ENCODE results near the gene C1QTNF5.

The C1QTNF5 gene

DNA sequence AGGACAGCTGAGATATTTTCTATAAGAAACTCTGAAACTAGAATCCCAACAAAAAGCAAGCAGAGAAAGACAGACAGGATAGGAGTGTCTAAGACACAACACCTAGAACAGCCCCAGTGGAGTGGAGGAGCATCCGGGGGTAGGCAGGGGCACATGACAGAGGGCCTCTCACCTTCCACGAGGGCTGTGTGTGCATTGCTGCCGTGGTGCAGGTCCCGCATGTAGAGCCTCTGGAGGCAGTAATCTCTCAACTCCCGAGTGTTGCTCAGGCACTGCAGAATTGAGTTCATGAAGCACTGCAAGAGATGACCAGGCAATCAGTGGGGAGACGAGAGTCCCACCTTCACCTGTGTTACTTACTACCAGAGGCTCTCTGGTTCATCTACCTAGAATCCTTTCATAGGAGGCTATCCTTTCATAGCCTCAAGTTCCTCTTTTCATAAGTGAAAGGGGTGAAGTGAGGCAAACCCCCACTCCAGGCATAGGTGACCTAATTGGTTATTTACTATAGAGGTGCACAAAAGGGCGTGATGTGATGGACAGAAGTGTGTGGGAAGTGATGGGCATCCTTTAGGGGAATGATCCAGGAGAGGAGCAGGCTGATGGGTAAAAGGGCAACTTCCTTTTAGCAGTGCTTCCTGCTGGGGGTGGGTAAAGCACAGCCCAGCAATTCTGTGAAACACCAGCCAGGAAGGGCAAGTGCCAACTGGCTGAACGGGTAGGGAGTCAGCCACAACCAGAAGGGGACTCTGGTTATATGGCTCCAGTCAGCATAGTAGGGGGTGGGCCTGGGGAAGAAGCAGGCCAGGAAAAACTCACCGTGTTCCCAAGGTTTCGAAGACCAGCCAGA, 18.9 kb upstream of the C1QTNF5 start:
- no peak for DNase-seq

DNA sequence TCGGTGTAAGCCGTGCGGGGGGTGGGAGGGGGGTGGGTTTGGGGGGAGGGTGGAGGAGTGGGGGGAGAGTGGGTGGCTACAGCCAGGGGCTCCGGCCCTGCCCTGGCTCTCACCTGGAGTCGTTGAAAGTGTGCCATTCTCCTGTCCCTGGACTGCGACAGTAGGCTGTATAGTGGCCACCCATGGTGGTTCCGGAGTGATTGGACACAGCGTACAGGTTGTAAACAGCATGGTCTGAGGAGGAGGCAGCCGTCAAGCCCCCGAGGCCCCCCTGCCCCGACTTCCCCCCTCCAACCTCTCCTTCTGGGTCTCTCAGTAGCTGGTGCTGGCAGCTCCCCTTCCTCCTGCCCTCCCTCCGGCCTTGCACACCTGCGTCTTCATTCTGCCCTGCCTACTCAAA, 16.4 kb upstream of the C1QTNF5 start:
- DNase-seq, result no peak

DNA sequence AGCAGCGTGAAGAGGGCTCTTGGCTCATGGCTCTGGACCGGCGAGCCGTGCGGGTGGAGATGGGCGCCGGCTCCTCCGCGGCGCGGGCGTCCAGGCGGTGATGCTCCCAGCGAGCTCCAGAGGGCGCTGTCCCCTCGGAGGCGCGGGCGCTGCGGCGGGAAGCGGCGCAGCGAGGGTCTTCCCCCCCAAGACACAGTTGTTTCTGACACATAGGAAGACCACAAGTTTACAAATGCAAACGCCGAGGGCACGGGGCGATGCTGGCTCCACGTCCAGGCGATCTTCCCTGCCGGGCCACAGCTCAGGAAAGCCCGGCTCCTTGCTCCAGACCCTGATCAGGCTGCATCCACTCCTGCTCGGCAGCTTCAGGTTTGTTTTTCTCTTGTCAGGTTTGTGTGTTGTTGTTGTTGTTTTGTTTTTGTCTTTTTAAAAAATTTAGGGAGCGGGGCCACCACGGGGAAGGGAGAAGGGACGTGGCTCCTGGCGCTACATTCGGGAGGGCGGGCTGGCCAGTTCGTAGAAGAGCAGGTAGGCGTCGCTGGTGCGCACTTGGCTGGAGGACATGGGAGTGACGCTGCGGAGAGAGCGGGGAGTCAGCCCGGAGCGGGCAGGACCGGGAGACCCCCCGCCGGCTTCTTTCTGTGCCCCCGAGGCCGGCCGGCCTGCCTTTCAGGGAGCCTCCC, 15.8 kb upstream of the C1QTNF5 start:
- no peak for DNase-seq

DNA sequence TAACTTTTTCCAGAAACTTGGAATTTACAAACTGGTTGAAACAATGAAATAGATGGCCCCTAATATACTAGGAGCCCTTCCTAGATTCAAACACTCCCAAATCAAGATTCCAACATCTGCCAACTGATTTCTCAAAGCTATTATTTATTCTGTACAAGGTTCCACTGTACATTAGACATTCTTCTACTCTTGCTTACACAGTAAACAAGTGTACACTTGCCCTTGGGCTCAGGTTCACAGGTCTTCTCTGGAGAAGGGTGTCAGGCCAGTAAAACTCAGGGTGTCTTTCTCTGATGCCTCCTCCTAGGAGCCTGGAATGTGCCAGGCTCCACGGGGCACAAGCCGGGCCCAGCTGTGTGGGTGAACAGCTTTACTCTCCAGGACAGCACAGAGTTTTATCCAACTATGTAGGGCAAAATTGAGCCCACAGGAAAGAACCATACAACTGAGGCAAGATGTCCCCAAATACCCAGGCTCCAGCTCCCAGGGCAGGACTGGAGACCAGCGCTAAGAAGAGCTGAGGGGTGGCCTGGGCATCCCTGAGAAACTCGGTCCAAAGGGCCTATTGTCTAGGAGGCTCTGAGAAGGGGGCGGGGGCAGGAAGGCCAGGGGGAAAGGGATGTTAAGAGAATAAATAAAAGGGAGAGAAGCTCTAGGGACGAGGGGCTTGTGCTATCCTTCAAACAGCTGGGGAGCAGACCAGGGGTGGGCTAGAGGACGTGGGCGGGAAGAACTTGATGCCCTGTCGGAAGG, 14.6 kb upstream of the C1QTNF5 start:
- no peak for DNase-seq

DNA sequence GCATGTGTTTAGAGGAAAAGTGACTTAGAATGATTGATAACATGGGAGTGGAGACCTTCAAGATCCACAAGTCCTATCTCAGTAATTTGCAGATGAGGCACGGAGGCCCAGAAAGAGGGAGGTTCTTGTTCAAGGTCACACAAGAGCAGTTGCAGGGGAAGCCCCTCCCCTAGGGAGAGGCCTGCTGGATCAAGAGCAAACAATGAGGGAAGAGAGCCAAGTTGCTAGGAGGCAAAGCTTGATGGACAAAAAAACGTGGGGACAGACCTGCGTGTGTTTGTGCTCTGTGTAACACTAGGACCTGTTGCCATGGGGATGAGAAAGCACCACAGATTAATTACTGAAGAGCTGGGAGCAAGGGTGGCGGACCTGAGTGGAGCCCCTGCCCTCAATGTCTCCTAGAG, 12.2 kb upstream of the C1QTNF5 start:
- DNase-seq, result peak in 1 of 2 experiments; percentile 41

DNA sequence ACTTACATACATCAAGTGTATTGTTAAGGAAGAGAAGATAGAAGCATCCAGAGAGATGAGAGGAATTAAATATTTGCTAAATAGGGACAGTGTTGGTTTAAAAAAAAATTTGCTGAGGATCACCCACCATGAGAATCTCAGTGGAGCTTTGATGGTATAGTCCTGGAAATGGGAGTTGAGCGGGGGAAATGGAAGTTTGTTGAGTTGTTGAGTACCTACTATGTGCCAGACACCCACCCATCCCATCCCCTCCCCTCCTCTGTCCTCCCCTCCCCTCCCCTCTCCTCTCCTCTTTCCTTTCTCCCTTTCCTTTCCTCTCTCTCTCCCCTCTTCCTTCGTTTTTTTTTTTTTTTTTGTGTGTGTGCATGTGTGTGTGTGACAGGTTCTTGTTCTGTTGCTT, 10.5 kb upstream of the C1QTNF5 start:
- DNase-seq, result no peak

DNA sequence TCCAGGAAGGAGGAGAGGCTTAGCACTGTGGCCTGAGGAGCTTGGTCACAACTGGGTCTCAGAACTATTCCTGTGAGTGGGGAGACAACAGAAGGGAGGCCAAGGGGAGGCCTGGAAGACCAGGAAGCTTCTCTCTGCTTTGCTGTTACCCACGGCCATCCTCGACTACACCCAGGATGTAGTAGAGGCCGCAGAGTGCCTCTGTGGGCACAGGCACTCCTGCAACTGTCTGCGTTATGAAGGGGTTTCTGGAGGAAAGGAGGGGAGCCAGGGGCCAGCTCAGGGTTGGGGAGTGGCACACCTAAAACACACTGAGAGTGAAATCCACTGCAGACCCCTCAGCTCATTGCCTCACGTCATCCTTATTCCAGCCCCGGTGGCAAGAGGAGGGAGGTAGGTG, 9.6 kb upstream of the C1QTNF5 start:
- no peak for DNase-seq

DNA sequence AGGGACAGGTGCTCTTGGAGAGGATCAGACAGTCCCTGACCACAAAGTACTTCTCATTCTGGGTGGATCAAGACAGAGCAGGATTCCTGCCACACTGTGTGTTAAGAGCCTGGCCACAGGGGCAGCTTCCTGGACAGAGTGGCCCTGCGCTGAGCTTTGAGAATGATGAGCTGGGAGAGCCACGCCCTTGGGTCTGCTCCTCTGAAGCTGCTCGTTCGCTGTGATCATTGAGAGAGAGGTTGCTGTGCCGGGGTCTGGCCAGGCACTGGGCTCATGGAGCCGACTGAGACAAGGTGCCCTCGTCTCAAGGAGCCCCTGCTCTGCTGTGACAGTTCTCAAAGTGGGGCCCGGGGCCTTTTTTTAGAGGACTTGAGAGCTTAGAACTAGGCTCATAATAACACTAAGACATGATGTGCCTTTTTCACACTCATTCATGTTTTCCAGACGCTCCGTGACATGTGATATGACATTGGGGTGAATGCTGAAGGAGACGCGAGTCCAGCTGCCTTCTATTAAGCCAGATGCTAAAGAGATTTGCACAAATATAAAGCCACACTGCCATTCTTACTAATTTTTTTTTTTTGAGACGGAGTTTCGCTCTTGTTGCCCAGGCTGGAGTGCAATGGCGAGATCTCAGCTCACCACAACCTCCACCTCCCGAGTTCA, 7.4 kb upstream of the C1QTNF5 start:
- no peak for DNase-seq

DNA sequence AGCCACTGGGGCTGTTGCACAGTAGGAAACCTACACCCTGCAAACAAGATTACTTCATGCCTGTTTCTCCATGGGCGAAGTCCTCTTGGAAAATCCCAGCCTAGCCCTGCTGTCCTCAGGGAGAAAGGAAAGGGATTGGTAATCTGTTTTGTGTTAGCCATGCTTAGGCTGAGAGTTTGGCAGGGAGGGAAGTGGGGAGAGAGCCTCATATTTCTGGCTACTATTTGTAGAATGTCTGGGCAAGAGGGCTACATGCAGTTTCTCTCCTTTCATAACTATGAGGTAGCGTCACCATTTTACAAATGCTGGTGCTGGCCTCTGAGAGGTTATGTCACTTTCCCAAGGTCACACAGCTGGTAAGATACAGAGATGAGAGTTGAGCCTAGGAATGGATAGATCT, 6.6 kb upstream of the C1QTNF5 start:
- DNase-seq, result no peak

DNA sequence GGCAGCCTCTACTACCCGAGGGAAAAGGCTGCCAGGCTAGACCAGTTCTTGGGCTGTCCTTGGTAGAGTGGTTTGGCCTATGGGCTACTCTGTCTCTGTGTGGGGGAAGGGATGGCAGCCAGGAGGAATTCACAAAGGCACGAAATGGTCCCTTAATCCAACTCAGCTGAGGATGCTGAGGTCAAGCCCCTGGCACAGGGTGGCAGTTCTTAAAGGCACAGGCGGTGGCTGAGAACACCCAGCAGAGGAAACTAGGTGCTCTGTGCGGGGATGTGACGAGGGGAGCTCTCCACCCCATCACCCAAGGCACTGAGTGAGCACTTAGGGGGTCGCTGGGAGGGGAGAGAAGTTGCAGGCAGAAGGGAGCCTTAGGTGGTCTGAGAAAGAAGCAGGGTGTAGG, 5.9 kb upstream of the C1QTNF5 start, which contains the start of gene MFRP:
MFRP (minus strand) TSS at position 101 of the 400 bp plus-strand sequence. CDS start 192 bp downstream, outside the sequence.
- DNase-seq, result no peak

DNA sequence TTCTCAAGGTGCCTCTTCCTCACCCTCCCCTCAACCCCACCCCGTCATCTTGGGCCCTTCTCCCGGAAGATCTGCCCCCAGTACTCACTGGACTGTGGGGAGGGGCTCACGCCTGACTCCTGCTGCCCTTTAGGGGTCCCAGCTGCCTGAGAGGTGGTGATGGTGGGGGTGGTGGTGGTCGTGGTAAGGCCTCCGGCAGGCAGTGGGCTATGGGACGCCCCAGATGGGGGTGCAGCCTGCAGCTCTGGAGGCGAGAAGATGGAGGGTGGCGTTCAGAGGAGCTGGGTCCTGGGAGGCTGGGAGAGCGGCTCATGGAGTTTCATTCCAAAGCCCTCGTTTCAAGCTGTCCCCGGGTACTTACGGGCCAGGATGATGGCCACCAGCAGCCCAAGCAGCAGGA, 5.0 kb upstream of the C1QTNF5 start:
- no peak for DNase-seq

DNA sequence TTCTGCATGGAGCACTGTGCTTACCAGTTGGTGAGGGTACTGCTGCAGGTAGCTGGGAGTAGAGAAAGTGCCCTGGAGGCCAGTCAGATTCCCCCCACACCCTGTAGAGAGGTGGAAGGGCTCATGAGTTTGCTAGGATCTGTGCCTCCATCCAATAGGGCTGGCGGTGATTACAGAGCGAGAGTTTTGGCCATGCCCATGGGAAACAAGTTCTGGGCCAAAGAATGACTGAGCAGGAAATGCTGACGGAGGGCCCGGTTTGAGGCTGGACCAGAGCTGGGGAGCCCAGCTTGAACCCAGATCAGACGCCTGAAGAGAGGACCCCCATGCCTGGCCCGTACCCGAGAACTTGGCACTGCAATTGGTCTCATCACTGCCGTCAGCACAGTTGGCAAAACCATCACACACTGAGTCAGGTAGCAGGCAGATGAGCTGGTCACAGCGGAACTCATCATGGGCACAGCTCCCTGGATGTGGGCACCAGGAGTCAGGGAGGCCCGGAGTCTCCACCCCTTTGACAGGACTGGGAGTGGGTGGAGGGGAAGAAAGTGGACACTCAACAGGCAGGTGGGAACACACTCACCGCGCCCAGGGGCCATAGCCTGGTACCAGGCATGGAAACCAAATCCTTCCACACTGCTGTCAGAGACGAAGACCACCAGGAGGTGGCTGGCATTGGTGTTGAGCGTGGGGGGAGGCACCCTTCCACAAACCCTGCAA, 3.8 kb upstream of the C1QTNF5 start:
- DNase-seq, result no peak

DNA sequence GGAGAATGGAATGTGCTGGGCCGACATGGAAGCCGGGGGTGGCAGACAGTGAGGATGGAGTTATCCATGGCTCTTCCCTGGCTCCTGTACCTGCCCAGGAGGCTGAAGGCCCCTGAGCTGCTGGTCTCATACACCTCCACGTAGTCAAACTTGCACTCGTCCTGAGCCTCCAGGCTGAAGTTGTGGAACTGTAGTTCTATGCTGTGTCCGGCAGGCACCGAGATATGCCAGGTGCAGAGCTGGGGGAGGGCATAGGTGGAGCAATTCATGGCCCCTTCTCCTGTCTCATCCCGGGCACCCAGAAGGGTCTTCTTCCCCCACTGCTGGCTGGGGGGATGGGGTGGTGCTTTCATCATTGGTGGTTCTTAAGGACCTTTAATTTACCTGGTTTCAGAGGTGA, 3.0 kb upstream of the C1QTNF5 start:
- DNase-seq, result no peak

DNA sequence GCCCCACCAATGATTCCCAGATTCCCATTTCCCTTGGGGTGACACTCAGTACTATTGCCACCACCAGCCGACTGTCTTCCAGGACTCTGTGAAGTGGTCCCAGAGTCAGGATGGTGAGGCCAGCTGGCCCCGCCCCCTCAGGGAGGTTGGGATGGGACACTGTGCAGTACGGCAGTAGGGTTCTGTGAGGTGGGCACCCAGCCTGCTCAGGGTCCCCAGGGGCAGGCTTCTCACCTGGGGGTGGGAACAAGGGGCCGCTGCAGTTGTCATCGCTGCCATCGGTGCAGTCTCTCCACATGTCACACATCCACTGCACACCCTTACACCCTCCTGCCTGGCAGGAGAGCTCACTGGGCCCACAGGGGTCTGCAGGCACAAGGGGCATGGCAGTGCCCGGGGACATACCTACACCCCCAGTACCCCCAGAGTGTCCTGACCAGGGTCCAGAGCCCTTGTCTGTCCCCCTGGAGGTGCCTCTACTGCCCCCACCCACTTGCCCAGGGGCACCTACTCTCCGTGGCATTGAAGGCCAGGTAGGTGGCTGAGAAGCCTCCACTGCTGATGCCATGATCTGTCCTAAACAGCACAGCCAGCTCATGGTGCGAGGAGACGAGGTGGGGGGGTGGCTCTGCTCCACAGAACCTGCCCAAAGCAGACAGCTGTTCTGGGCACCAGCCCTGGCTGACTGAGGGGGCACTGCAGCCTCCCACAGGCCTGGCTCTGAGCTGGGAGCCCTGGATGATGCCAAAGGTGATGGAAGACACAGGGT, 1.9 kb upstream of the C1QTNF5 start:
- DNase-seq, result no peak

DNA sequence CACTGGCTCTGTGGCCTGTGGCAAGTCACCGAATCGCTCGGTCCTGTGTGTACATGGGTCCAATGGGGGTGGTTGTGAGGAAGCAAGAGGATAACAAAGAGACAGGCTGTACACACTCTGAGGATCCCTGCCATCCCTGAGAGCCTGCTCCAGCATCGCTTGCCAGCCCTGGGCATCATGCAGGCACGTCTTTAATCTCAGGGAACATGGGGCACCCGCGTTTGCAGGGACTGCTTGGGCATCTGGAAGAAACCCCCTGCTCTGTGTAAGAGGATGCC, 1.3 kb upstream of the C1QTNF5 start:
- DNase-seq, result no peak

DNA sequence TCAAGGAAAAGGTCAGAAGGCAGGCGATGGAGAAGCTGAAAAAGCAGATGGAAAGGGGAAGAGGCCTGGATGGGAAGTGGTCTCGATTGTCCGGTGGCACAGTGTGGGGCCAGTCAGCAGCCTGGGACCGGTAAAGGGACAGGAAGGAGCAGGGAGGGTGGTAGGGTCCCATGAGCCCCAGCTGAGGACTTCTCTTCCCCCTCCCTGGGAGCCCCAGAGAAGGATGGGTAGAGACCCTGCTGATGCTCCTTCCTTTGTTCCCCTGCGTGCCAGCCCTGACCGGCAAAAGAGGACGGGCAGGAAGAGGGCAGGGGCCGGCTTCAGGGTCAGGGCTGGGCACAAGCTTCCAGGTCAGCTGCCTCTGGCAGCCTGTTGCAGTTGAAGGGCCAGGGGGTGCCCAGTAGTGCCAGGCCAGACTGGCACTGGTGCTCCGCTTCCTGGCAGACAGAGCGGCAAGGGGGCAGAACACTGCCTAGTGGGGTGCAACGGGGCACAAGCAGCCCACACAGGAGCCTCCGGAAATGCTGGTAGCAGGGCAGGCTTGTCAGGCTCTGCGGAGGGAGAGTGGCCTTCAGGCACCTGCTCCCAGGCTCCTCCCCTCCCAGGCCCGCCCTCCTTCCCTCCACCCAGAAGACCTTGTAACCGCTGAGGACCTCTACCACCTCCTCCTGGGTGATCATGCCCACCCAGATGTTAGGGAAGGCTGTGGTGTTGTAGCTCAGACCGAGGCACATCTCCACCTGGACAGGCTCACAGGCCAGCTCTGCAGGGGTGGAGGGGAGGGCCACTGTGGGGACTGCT, 739 bp upstream of the C1QTNF5 start:
- no peak for DNase-seq

DNA sequence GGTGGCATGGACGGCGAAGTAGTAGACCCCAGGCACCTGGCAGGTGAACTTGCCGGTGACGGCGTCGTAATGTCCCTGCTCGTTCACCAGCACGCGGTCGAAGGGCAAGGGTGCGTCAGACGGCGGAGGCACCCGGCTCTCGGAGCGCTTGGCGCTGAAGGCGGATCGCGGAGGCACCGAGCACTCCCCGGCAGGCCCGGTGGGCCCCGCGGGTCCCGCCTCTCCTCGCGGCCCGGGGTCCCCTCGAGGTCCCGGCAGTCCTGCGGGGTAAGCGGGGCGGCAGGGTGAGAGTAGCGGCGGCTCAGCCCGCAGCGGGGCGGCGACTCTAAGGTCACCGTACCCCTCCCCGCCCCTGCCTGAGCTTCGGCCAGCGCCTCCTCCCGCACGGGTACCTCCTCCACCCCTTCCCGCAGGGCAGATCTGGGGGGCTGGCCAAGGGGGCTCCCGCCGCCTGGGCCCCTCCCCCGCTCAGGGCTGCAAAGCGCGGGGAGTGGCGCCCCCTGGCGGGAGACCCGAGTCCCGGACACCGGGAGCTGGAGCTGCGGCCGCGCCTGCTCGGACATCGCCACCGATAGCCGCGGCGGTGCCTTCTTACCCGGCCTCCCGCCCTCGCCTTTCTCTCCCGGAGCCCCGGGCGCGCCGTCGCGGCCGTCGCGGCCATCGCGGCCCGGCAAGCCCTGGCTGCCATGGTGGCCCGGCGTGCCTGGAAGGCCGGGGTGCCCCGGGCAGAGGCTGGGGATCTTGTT, 921 bp downstream of the C1QTNF5 start:
- no peak for DNase-seq

DNA sequence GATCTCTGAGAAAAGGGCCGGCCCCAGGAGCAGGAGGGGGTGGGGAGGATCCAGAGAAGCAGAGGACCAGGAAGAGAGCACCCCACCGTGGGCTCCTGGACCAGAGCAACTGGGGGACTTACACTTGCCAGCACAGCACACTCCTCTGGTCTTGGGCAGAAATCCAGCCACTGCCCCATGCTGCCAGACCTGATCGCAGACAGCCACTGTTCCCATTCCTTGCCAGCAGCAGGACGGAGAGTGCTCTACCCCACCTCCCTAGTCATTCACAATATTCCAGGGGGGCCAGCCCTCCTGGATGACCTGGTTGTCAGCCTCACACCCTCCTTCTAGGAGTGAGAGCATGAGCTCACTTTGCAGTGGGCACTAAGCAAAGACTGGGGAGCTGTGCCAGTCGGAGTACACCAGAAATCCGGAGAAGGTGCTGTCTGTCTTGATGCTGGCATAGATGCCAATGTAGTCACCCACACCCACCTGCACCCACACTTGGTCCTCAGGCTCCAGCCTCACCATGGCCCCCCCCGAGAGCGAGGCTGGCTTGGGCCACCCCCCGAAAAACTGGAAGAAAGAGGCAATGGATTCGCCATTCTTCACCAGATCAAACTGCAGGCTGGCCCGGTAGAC, 1.6 kb downstream of the C1QTNF5 start:
- DNase-seq, result no peak

DNA sequence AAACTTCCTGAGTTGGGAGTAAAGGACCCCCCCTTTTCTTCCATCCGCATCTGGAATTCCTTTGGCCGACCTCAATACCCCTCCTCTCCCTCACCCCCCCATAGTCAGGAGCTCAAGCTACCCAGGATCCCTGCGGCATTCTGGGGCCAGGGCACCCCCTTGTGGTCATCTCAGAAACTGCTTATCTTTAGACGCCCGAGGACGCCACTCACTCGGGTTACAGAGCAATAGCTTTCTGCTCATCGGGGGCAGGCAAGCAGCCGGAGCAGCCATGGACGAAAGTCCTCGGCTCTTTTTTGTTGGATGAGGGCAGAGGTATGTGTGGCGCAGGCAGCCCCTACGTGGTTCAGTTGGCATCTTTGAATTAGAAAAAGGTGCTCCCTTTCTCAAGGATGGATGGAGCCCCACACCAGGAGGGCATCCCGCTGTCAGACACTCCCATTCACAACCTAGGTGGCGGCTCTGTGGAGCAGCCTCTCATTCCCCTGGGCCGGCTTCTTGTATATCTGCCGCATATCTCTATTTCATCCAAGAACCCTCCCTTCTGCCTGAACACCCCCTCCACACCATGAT, 2.3 kb downstream of the C1QTNF5 start:
- DNase-seq, result peak; percentile 61 to 69

Data from NCI-H446 (cell line).